GM19438 (cell line): ENCODE measurements around the gene TNIP2.
A peak's percentile ranks its signal among the peaks of the same experiment; 100 is the strongest.

ENCODE experiments used
- ATAC-seq: cut with Tn5 transposase; IDR thresholded peaks from one replicate; pipeline ENCODE4 v1.9.1; 2021; ENCODE audit warnings: low read depth; ENCODE audit not compliant: unreplicated experiment

The TNIP2 gene

GRCh38 chr4:2725380-2725779 lies 30.8 kb downstream of the TNIP2 start:
- no peak for ATAC-seq

- no peak for ATAC-seq
Measured at GRCh38 chr4:2723751-2724150, 32.4 kb downstream of the TNIP2 start.

DNA sequence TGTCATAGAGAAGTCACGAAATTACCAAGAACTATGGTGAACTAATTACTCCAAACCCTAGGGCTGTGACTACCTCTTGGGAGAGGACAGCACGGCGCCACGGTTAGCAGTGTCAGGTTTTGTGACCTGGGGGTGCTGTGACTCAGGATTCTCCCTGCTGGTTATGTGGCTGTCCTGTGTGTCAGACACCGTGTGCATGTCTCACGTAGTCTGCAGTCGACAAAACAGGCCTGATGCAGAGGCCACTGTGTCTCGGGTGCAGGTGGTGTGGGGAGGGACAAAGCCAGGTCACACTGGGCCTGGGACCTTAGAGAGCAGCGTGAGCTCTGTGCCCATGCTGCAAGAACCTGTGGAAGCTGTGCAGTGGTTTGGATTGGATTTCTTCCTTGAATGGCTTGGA lies 34.1 kb downstream of the TNIP2 start:
- no peak for ATAC-seq

DNA sequence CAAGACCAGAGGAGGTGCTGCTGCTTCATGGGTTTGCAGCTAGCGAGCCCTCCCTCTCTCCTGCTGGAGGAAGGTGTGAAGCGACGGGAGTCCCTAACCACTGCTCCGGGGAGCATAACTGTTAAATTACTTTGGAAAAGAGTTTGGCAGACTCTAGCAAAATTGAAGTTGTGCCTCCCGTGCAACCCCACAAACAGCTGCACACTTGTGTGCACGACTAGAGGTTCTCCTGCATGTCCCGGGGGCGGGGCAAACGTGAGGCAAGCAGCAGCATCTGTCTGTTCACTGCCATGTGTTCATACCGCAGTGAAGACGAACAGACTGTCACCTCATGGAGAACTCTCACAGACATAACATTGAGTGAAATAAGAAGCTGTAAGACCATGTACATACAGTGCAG lies 34.5 kb downstream of the TNIP2 start:
- ATAC-seq = no peak

GRCh38 chr4:2716236-2716635 lies 39.9 kb downstream of the TNIP2 start:
- no peak for ATAC-seq

- ATAC-seq = no peak
Measured at GRCh38 chr4:2715426-2715825, 40.7 kb downstream of the TNIP2 start.

DNA sequence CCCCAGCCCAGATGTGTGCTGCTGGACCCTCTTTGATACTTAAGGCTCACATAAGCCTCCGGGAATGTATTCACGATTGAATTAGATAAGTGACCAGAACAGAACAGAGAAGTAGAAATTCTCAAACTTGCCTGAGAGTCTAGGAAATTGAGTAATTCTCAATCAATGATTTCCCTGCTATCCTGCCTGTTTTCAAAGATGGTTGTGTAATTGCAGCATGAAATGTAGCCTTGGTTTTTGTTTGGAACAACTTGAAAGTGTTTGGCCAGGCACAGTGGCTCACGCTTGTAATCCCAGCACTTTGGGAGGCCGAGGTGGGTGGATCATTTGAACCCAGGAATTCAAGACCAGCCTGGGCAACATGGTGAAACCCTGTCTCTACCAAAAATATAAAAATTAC lies 41.2 kb downstream of the TNIP2 start:
- ATAC-seq = no peak

DNA sequence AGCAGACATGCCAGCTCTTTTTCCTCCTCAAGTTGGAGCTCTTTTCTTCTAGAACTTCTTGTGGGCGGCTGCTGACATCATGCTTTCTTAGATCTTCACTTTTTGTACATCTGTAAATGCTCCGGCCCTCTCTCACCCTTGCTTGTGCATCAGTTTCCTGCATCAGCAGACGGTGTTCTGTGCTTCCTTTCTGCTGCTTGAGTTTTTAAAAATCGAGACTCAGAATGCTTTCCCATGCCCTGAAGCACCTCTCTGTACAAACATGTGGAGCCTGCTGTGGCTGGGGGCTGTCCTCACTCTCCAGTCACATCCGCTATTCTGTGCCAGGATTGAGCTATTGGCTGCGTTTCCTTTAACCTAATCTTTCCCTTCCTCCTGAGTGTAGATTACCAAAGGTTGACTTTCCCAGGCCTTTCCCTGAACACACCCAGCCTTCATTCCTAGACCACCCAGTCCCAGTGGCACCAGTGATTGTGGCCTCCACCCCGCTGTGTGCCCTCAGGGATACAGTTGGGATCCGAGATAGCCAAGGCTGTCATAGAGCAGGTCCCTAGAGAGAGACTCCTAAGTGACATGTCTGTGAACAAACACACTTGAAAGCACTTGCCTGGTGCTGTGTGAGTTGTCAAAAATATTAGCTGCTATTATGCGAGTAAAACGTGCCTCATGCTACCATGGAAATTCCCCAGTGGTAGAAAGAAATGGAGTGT lies 41.9 kb downstream of the TNIP2 start:
- ATAC-seq = no peak

DNA sequence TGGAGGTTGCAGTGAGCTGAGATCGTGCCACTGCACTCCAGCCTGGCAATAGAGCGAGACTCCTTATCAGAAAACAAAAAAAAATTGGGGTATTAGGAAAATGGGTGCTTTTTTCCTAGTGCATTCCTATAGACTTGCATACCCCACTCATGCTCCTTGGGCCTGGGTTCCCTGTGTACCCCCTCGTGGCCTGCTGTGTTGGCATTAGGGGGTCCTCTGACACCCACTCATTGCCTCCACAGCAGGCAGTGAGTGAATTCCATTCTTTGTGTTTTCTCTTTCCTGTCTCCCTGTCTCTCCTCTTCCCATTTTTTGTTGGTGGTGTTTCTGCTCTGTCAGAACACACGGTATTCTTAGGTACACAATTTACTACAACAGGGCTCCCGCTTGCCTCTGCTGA lies 42.8 kb downstream of the TNIP2 start:
- ATAC-seq = no peak

- ATAC-seq = no peak
Measured at GRCh38 chr4:2712261-2712842, 43.8 kb downstream of the TNIP2 start.

GRCh38 chr4:2702770-2703169 lies 53.4 kb downstream of the TNIP2 start:
- no peak for ATAC-seq

DNA sequence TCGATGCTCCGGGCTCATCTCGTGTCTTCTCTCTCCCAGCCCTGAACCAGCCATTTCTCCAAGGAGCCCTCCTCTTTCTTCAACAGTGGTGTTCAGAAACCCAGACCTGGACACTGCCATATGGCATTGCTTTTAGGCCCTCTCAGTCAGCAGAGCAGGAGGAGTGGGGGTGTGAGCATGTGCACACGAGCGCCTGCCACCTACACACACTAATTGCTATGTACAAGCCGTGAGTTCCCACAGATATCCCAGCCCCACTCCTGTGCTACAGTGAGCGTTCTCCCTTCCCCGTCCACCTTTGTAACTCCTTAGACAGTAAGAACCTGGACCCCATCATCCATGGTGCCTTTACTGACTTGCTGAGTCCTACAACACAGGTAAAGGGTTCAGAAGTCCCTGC lies 53.8 kb downstream of the TNIP2 start:
- ATAC-seq = no peak

DNA sequence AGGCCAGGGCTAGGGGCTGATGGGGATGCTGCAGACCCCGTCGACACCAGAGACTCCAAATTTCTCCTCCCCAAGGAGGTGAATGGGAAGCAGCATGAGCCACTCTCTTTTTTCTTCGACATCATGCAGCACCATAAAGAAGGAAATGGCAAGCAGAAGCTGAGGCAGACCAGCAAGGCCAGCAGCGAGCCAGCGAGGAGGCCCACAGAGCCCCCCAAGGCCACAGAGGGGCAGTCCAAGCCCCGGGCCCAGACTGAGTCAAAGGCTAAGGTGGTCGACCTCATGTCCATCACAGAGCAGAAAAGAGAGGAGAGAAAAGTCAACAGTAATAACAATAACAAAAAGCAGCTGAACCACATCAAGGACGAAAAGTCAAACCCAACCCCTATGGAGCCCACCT lies 56.1 kb downstream of the TNIP2 start:
- ATAC-seq = no peak

GRCh38 chr4:2699534-2699933 lies 56.6 kb downstream of the TNIP2 start:
- ATAC-seq = no peak

DNA sequence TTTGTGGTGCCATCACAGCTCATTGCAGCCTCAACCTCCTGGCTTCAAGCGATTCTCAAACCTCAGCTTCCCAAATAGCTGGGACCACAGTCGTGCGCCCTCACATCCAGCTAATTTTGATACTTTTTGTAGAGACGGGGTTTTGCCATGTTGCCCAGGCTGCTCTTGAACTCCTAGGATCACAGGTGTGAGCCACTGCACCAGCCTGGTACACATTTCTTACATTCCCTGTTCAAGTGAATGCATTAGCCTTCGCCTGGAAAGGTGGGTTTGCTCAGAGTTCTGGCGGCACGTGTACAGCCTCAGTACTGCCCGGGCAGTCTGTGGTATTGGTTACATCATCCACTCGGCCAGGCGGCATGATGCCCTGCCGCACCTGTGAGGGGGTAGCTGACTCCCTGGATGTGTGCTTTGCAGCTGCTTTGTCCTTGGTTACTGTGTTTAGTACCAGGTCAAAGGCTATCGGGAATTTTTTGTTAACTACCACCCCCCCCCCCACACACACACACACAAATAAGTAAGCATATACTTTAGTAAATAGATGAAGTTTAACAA lies 57.1 kb downstream of the TNIP2 start:
- ATAC-seq = no peak

DNA sequence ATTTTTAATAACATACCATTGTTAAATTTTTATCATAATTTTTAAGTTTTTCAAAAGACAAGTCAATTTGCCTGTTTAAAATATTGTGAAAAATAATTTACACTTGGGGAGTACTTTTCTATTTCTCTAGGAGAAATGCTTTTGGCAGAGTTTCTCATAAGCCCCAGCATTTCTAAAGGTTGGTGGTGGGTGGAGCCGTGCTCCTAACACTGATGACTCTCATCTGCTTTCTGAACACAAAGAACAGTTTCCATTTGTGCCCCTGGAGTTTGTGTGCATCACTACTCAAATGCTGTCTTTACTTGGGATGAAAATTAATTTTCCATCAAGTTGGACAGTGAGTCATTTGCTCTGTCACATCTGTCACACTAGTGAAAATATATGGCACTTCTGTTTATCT lies 57.6 kb downstream of the TNIP2 start:
- no peak for ATAC-seq

DNA sequence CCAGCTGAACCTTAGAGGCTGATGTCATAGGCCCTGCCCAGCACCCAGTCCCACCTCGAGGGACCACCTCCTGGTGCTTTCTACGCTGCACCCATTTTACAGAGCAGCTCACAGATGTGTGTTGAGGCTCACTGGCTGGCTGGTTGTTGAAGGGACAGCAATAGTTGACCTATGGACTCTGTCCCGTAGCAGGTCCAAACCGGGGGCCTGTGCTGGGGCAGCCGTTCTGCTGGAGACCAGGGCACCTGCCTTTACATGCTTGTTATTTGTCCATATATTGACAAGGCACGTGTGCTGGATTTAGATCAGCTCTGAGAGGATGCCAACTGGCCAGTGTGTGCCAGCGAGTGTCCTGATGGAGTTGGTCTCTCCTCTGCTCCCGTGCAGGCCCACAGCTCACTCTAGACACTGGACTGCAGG lies 58.1 kb downstream of the TNIP2 start:
- no peak for ATAC-seq

DNA sequence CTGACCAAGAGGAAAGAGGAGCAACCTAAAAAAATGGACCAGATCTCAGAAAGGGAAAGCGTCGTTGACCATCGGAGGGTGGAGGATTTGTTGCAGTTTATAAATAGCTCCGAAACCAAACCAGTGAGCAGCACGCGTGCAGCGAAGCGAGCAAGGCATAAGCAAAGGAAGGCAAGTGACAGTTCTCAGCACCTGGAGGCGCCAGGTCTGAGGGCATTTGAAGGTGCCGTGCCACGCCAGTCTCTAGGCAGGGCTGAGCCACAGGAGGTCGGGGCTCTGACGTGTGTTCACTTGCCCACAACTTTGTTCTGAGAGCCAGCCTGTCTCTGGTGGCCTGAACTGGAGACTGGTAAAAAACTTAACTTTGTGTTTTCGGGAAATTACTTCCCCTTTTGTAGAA lies 59.7 kb downstream of the TNIP2 start:
- peak; percentile 88 for ATAC-seq

DNA sequence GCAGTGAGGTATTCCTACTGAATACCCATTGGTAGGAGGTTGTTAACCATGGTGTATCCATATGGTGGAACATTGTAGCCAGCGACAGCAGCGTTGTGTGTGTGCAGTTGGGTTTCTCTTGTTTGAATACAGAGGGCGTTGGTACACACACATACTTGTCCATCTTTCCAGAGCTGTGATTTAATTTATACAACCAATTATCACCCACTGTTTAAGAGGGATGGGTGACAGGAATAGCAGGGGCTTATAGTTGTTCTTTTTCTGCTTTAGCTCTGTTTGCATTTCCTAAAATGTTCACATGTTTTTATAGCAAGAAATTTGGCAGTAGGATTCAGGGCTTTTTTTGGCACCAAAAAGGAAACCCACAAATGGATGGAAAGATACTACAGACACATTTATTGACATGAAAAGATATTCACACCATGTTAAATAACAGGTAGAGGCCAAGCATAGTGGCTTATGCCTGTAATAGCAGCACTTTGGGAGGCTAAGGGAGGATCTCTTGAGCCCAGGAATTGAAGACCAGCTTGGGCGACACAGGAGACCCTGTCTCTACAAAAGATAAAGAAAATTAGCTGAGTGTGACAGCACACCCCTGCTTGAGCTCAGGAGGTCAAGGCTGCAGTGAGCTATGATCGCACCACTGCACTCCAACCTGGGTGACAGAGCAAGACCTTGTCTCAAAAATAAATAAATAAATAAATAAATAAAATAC lies 60.6 kb downstream of the TNIP2 start:
- ATAC-seq = no peak

DNA sequence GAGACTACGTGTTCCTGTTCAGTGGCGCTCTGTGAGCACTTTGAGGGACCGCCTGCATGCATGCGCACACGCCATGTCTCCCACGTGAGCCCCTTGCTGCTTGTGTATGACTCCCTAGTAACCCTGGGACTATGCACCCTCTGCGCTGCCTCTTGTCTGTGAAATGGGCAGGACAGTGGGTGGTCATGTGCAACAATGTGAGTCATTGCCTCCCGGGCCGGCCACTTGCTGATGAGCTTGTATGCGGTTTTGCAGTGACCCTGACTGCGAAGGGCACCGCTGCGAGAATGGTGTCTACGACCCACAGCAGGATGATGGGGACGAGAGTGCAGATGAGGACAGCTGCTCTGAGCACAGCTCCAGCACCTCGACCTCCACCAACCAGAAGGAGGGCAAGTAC lies 61.4 kb downstream of the TNIP2 start:
- no peak for ATAC-seq

DNA sequence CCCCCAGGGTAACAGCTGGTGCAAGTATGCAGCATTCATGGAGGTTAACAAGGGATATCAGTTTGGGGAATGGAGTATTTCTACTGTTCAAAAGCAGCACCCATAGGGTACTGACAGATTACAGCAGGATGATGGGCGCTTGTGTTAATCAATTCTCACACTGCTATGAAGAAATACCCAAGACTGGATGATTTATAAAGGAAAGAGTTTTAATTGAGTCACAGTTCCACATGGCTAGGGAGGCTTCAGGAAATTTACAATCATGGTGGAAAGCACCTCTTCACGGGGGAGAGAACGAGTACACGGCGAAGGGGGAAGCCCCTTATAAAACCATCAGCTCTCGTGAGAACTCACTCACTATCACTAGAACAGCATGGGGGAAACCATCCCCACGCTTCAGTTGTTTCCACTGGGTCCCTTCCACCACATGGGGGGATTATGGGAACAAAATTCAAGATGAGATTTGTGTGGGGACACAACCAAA lies 64.1 kb downstream of the TNIP2 start:
- no peak for ATAC-seq
